Kidney epithelial cell (primary cell): ENCODE measurements around the gene CDH13. TPM values are rescaled to one million over a fixed set of nuclear protein-coding genes. Genes with fewer than 3 reads are reported as not detected.

Experiments used
- DNase-seq: peaks from one replicate; pipeline ENCODE4 v3.0.0-alpha.2; 2010; ENCODE audit warnings: low read depth
- H3K27me3 ChIP-seq: 2 replicates; pipeline ENCODE4 v1.6.0; 2011; ENCODE audit warnings: low read length; ENCODE audit not compliant: control insufficient read depth, insufficient read depth
- H3K36me3 ChIP-seq: 2 replicates; pipeline ENCODE4 v1.5.1; 2011; ENCODE audit warnings: low read length; ENCODE audit not compliant: control insufficient read depth, insufficient read depth
- H3K4me3 ChIP-seq: 2 replicates; pipeline ENCODE4 v1.5.1; 2011; ENCODE audit warnings: low read depth, mild to moderate bottlenecking, control low read depth, low read length
- CTCF ChIP-seq: IDR thresholded peaks from 2 replicates; pipeline ENCODE4 v1.5.1; 2011; ENCODE audit warnings: mild to moderate bottlenecking, moderate library complexity, low read length, control low read depth, inconsistent platforms; ENCODE audit not compliant: insufficient read depth, poor library complexity, severe bottlenecking
- total RNA-seq: library from RNA; depleted of rRNA; stranded (reverse); fragments of >200 nt; gene quantifications from 2 replicates; pipeline ENCODE4 v1.2.3, GENCODE V29; 2015

The CDH13 gene
- total RNA-seq, 1 donor from 2014 or later, result 32.8 TPM

DNA sequence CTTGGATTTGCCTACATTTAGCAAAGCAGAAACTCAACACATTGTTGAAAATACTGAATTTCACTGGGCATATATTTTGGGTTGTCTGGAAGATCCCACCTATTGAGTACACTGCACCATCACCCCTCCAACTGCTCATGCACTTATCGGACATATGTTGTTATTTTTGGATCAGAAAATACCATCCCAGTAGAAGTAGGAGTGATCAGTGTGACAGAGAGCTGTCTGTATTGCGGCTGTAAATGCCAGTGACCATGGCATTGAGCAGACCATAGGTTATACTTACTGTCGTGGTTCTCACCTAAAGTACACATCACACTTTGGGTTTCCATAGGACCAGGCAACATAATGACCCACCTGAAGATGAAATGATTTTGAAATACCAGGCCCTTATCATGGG, 264.7 kb downstream of the CDH13 start:
- Histone ChIP-seq H3K27me3 (no peaks in the 10 kb centered on the region), H3K4me3 (no peak overlapping the region), H3K36me3 (no peaks in the 10 kb centered on the region)
- no peak for DNase-seq
- no peak for TF ChIP-seq CTCF

DNA sequence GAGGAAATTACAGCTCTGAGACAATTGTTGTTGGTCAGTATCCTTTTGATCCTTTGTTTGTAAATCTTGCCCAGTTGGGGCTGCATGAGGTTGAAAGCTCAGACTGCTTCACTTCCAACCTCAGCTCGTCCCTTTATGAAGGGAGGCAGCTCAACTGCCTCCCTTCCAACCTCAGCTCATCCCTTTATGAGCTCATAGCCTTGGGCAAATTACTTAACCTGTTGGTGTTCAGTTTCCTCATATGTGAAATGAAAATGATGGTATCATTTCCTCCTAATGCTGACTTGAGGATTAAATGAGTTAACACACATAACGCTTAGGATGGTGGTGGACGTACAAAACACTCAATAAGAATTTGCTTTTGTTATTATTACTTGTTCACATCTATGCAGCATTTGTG, 265.1 kb downstream of the CDH13 start:
- no peaks in the 10 kb centered on the region for H3K27me3 ChIP-seq
- DNase-seq, result no peak
- no peak for TF ChIP-seq CTCF

GRCh38 chr16:82892324-82892723, 265.6 kb downstream of the CDH13 start:
- no peak for DNase-seq
- Histone ChIP-seq H3K36me3 (no peaks in the 10 kb centered on the region), H3K4me3 (no peak overlapping the region), H3K27me3 (no peaks in the 10 kb centered on the region)
- no peak for TF ChIP-seq CTCF

More for the DNA sequence above, 265.1 kb downstream of the CDH13 start:
- Histone ChIP-seq H3K4me3 (no peak overlapping the region), H3K36me3 (no peaks in the 10 kb centered on the region)

- no peak overlapping the region for H3K4me3 ChIP-seq
- no peaks in the 10 kb centered on the region for H3K27me3 ChIP-seq
- no peak for DNase-seq
- no peaks in the 10 kb centered on the region for H3K36me3 ChIP-seq
- no peak for TF ChIP-seq CTCF
Observed at GRCh38 chr16:82895843-82896242, 269.1 kb downstream of the CDH13 start.

- no peaks in the 10 kb centered on the region for H3K36me3 ChIP-seq
- H3K27me3 ChIP-seq, result no peaks in the 10 kb centered on the region
- no peak overlapping the region for H3K4me3 ChIP-seq
- TF ChIP-seq CTCF, result no peak
- no peak for DNase-seq
Observed at GRCh38 chr16:82899006-82899405, 272.2 kb downstream of the CDH13 start.

DNA sequence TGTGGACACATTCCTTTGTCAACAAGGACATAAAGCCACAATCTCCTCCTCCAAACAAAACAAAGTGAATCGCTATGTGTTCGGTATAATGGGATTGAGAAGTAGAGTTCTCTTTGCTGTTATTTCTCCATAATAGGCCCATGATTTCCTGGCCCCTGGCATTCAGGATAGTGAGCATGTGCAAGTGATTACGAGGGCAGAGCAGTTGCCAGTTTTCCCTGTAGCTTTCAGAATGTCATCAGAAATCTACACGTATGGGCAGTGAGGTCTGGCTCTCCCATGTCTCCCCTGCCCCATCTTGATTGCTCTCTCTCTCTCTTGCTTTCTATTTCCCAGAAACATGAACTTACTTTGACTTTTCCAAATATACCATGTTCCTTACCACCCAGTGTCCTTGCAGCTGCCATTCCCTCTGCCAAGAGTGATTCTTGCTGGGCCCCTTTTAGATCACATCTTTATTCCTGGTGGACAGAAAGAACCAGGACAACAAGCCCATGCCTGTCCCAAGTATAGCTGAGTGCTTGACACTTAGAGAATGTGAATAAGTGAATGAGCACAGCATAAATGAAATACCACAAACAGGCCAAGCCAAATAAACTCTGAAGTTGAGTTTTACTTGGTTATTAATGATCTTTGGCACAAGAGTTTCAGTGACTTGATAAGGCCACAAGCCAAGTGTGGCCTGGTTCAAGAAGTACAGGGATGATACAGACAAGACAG, 273.1 kb downstream of the CDH13 start:
- Histone ChIP-seq H3K27me3 (no peaks in the 10 kb centered on the region), H3K36me3 (no peaks in the 10 kb centered on the region), H3K4me3 (no peak overlapping the region)
- no peak for DNase-seq
- TF ChIP-seq CTCF, result no peak
